H9 (cell line): Measurements from ENCODE around the gene GP1BA. TPM values are rescaled to one million over a fixed set of nuclear protein-coding genes. Genes with fewer than 3 reads are reported as not detected.

ENCODE experiments used
- DNase-seq: peaks from one replicate; pipeline ENCODE4 v3.0.0-alpha.2; 2017
- H2AFZ ChIP-seq: one replicate; pipeline ENCODE4 v1.6.1; 2013; ENCODE audit warnings: mild to moderate bottlenecking, low read length, control low read depth, moderate library complexity
- H2AK5ac ChIP-seq: 2 replicates; pipeline ENCODE4 v1.6.1; 2013; ENCODE audit warnings: low read length, control low read depth, mixed read lengths; ENCODE audit not compliant: insufficient read length
- H2BK120ac ChIP-seq: one replicate; pipeline ENCODE4 v1.6.1; 2013; ENCODE audit warnings: low read depth, mild to moderate bottlenecking, low read length, control low read depth, inconsistent platforms; ENCODE audit not compliant: poor library complexity, severe bottlenecking
- H2BK12ac ChIP-seq: 2 replicates; pipeline ENCODE4 v1.6.1; 2013; ENCODE audit warnings: low read length, control low read depth, mixed read lengths, low read depth; ENCODE audit not compliant: insufficient read length
- H2BK15ac ChIP-seq: 2 replicates; pipeline ENCODE4 v1.6.1; 2013; ENCODE audit warnings: low read depth, low read length, control low read depth
- H2BK20ac ChIP-seq: one replicate; pipeline ENCODE4 v1.6.1; 2013; ENCODE audit warnings: low read depth, mild to moderate bottlenecking, low read length, control low read depth, inconsistent platforms; ENCODE audit not compliant: poor library complexity, severe bottlenecking
- H2BK5ac ChIP-seq: 2 replicates; pipeline ENCODE4 v1.6.1; 2013; ENCODE audit warnings: low read length, control low read depth, mixed read lengths; ENCODE audit not compliant: insufficient read length
- H3K14ac ChIP-seq: 2 replicates; pipeline ENCODE4 v1.6.1; 2013; ENCODE audit warnings: low read length, control low read depth; ENCODE audit not compliant: insufficient read depth
- H3K18ac ChIP-seq: 2 replicates; pipeline ENCODE4 v1.6.1; 2013; ENCODE audit warnings: low read depth, mild to moderate bottlenecking, mixed read lengths, low read length, control low read depth; ENCODE audit not compliant: insufficient read length
- H3K23ac ChIP-seq: 2 replicates; pipeline ENCODE4 v1.6.1; 2013; ENCODE audit warnings: low read length, control low read depth, mixed read lengths, low read depth; ENCODE audit not compliant: insufficient read length
- H3K23me2 ChIP-seq: 2 replicates; pipeline ENCODE4 v1.6.1; 2013; ENCODE audit warnings: low read depth, mild to moderate bottlenecking, mixed read lengths, low read length, control low read depth; ENCODE audit not compliant: insufficient read length, poor library complexity, severe bottlenecking
- H3K27ac ChIP-seq: 2 replicates; pipeline ENCODE4 v1.5.1; 2013; ENCODE audit warnings: low read length, control low read depth, mixed read lengths, low read depth; ENCODE audit not compliant: insufficient read length
- H3K27me3 ChIP-seq: 2 replicates; pipeline ENCODE4 v1.6.1; 2013; ENCODE audit warnings: low read length, control low read depth, inconsistent platforms; ENCODE audit not compliant: insufficient read depth
- H3K4ac ChIP-seq: 2 replicates; pipeline ENCODE4 v1.6.1; 2013; ENCODE audit warnings: low read depth, mild to moderate bottlenecking, control low read depth, inconsistent platforms, low read length, moderate library complexity
- H3K4me1 ChIP-seq: 2 replicates; pipeline ENCODE4 v1.6.1; 2013; ENCODE audit warnings: low read length, control low read depth, inconsistent platforms; ENCODE audit not compliant: insufficient read depth
- H3K4me2 ChIP-seq: 2 replicates; pipeline ENCODE4 v1.6.1; 2013; ENCODE audit warnings: low read length, control low read depth, mixed read lengths; ENCODE audit not compliant: insufficient read length, insufficient read depth
- H3K56ac ChIP-seq: 2 replicates; pipeline ENCODE4 v1.6.1; 2013; ENCODE audit warnings: low read depth, mild to moderate bottlenecking, mixed read lengths, low read length, control low read depth; ENCODE audit not compliant: insufficient read length
- H3K79me1 ChIP-seq: 2 replicates; pipeline ENCODE4 v1.6.1; 2013; ENCODE audit warnings: low read depth, mild to moderate bottlenecking, moderate library complexity, low read length, control low read depth, inconsistent platforms; ENCODE audit not compliant: insufficient read depth, poor library complexity, severe bottlenecking
- H3K79me2 ChIP-seq: 2 replicates; pipeline ENCODE4 v1.6.1; 2013; ENCODE audit warnings: low read length, control low read depth, inconsistent platforms; ENCODE audit not compliant: insufficient read depth
- H3K9ac ChIP-seq: 2 replicates; pipeline ENCODE4 v1.6.1; 2013; ENCODE audit warnings: low read length, control low read depth, mixed read lengths; ENCODE audit not compliant: insufficient read length; ENCODE audit errors: extremely low read depth
- H3K9me3 ChIP-seq: one replicate; pipeline ENCODE4 v1.6.1; 2013; ENCODE audit warnings: low read depth, low read length, inconsistent platforms; ENCODE audit not compliant: control insufficient read depth
- H3T11ph ChIP-seq: one replicate; pipeline ENCODE4 v1.6.1; 2013; ENCODE audit warnings: mild to moderate bottlenecking, low read length, control low read depth, inconsistent platforms
- H4K20me1 ChIP-seq: one replicate; pipeline ENCODE4 v1.6.1; 2013; ENCODE audit not compliant: control insufficient read depth, insufficient read length, insufficient read depth
- H4K5ac ChIP-seq: 2 replicates; pipeline ENCODE4 v1.6.1; 2013; ENCODE audit warnings: low read depth, mild to moderate bottlenecking, mixed read lengths, low read length, control low read depth; ENCODE audit not compliant: insufficient read length
- H4K8ac ChIP-seq: replicated peaks from 2 replicates; pipeline ENCODE4 v1.6.1; 2013; ENCODE audit warnings: low read length, control low read depth, mixed read lengths, low read depth; ENCODE audit not compliant: insufficient read length
- H4K91ac ChIP-seq: 2 replicates; pipeline ENCODE4 v1.6.1; 2013; ENCODE audit warnings: low read depth, mild to moderate bottlenecking, moderate library complexity, mixed read lengths, low read length, control low read depth; ENCODE audit not compliant: insufficient read length
- H3K27ac Mint-ChIP-seq, 3 experiments: 2 replicates in 2 of 3; 3 replicates in 1 of 3; pipeline ENCODE4 v1.8.0; 2020 to 2021; ENCODE audit warnings: mixed read lengths in 3 of 3, mild to moderate bottlenecking in 1 of 3, moderate library complexity in 1 of 3
- H3K27me3 Mint-ChIP-seq: 2 replicates; pipeline ENCODE4 v1.8.0; 2021; ENCODE audit warnings: low read depth, mild to moderate bottlenecking, moderate library complexity, mixed read lengths
- H3K36me3 Mint-ChIP-seq, 3 experiments: 2 replicates in 2 of 3; 3 replicates in 1 of 3; pipeline ENCODE4 v1.8.0; 2020 to 2021; ENCODE audit warnings: low read depth in 3 of 3, mixed read lengths in 3 of 3; ENCODE audit not compliant: insufficient read depth in 1 of 3
- H3K4me1 Mint-ChIP-seq, 2 experiments: 2 replicates each; pipeline ENCODE4 v1.8.0; 2020; ENCODE audit warnings: mixed read lengths in 2 of 2
- H3K4me3 Mint-ChIP-seq, 2 experiments: 2 replicates in 1 of 2; 3 replicates in 1 of 2; pipeline ENCODE4 v1.8.0; 2020 to 2021; ENCODE audit warnings: mild to moderate bottlenecking in 2 of 2, mixed read lengths in 2 of 2, moderate library complexity in 1 of 2
- H3K9me3 Mint-ChIP-seq, 2 experiments: 2 replicates in 1 of 2; 3 replicates in 1 of 2; pipeline ENCODE4 v1.8.0; 2020; ENCODE audit warnings: mild to moderate bottlenecking in 2 of 2, mixed read lengths in 2 of 2, moderate library complexity in 1 of 2
- CTCF ChIP-seq: fragments of 200-600 bp; sonication (generic); conservative IDR thresholded peaks from 3 replicates; pipeline ENCODE4 v1.8.0; 2021; ENCODE audit warnings: antibody characterized with exemption, mild to moderate bottlenecking
- WGBS: extraction: QIAGEN DNeasy Blood & Tissue Kit; methylation state at CpG from one replicate; pipeline ENCODE4 v1.1.7; 2013; ENCODE audit warnings: missing lambda C conversion rate, low lambda C conversion rate, mixed read lengths; ENCODE audit not compliant: insufficient read length; ENCODE audit errors: extremely low coverage; 5-methylcytosine and 5-hydroxymethylcytosine counted together
- total RNA-seq: library from RNA; stranded (reverse); gene quantifications from 2 replicates; pipeline ENCODE4 v1.2.1, GENCODE V29; 2021

GP1BA gene
- total RNA-seq, 1 experiment from 2014 or later: not detected

- Mint-ChIP-seq H3K36me3 (peaks cover 20 to 30% (median 26%) of the 10 kb centered on the region in 3 experiments), H3K4me1 (peaks cover 44 to 45% of the 10 kb centered on the region in 2 experiments), H3K27ac (peak overlapping the region; percentile 90 to 92 (median 91); a peak in 6 of 7 replicates), H3K27me3 (peaks cover 5% of the 10 kb centered on the region), H3K9me3 (peaks cover 0 to 2% of the 10 kb centered on the region in 2 experiments; a peak in 2 of 5 replicates), H3K4me3 (peak overlapping the region; percentile 82 to 95)
- Histone ChIP-seq H2BK120ac (no peak overlapping the region), H2BK5ac (no peak overlapping the region), H3K27me3 (no peaks in the 10 kb centered on the region), H4K5ac (no peak overlapping the region), H3K27ac (peak overlapping the region; percentile 78), H3K4me1 (peaks cover 4% of the 10 kb centered on the region; the same call in 1 of the 2 replicates), H3K4me2 (peak overlapping the region; percentile 72), H3K79me2 (peaks cover 13% of the 10 kb centered on the region; the same call in 1 of the 2 replicates), H2BK20ac (no peak overlapping the region), H2AFZ (no peak overlapping the region), H3K18ac (peak overlapping the region; percentile 95), H3K23me2 (peaks cover 23% of the 10 kb centered on the region), H4K8ac (no peak overlapping the region), H4K20me1 (no peaks in the 10 kb centered on the region), H3K79me1 (peaks cover 4% of the 10 kb centered on the region), H3K9ac (peak overlapping the region; percentile 70), H3K9me3 (no peaks in the 10 kb centered on the region), H3K4ac (no peak overlapping the region), H2BK12ac (no peak overlapping the region), H3T11ph (no peak overlapping the region), H3K23ac (no peak overlapping the region), H2BK15ac (no peak overlapping the region), H3K56ac (no peak overlapping the region), H2AK5ac (no peak overlapping the region), H3K14ac (peak overlapping the region; percentile 97), H4K91ac (no peak overlapping the region)
- DNase-seq: peak; percentile 84
- no CpG with 5 or more reads among the region's 75 CpGs for WGBS
- TF ChIP-seq CTCF: no peak
These were observed 17.4 kb downstream of the GP1BA start for GRCh38 chr17:4949321-4950074.
